HL-60 (cell line): ENCODE results near the gene KRT78.

Experiments used
- GABPA ChIP-seq: IDR thresholded peaks from 2 replicates; pipeline ENCODE4 v1.6.1; 2012; ENCODE audit warnings: low read depth
- POLR2AphosphoS5 ChIP-seq: IDR thresholded peaks from 2 replicates; pipeline ENCODE4 v1.6.1; 2012; ENCODE audit warnings: low read depth
- REST ChIP-seq: IDR thresholded peaks from 2 replicates; pipeline ENCODE4 v1.6.1; 2012; ENCODE audit warnings: low read depth; ENCODE audit not compliant: insufficient replicate concordance
- SPI1 ChIP-seq: IDR thresholded peaks from 2 replicates; pipeline ENCODE4 v1.6.1; 2012; ENCODE audit warnings: low read depth, mild to moderate bottlenecking, borderline replicate concordance
- TF ChIP-seq, protein P1 (sequence below): IDR thresholded peaks from one replicate; pipeline ENCODE4 v1.5.1; 2011; ENCODE audit warnings: low read length, control low read depth, inconsistent platforms; ENCODE audit not compliant: insufficient read depth

- TF ChIP-seq, protein P1, sequence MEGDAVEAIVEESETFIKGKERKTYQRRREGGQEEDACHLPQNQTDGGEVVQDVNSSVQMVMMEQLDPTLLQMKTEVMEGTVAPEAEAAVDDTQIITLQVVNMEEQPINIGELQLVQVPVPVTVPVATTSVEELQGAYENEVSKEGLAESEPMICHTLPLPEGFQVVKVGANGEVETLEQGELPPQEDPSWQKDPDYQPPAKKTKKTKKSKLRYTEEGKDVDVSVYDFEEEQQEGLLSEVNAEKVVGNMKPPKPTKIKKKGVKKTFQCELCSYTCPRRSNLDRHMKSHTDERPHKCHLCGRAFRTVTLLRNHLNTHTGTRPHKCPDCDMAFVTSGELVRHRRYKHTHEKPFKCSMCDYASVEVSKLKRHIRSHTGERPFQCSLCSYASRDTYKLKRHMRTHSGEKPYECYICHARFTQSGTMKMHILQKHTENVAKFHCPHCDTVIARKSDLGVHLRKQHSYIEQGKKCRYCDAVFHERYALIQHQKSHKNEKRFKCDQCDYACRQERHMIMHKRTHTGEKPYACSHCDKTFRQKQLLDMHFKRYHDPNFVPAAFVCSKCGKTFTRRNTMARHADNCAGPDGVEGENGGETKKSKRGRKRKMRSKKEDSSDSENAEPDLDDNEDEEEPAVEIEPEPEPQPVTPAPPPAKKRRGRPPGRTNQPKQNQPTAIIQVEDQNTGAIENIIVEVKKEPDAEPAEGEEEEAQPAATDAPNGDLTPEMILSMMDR, result no peak
- no peak for TF ChIP-seq POLR2AphosphoS5
- TF ChIP-seq SPI1, result no peak
- TF ChIP-seq REST, result no peak
- no peak for TF ChIP-seq GABPA
These were observed 2.8 kb downstream of the KRT78 start for GRCh38 chr12:52845946-52846345.
